H1 (cell line): Measurements from ENCODE around the gene TAL2. TPM values are rescaled to one million over a fixed set of nuclear protein-coding genes. Genes with fewer than 3 reads are reported as not detected.

Experiments used
- CTCF ChIA-PET: fragments of 300-600 bp; sonication (Branson Sonifier 250); formaldehyde crosslinking; loops from one replicate; lab custom pipeline; 2021; ENCODE audit not compliant: partially characterized antibody; lab: Charles Lee
- POLR2A ChIA-PET: fragments of 300-600 bp; sonication (Branson Sonifier 250); formaldehyde crosslinking; loops from one replicate; lab custom pipeline; 2021; ENCODE audit warnings: inconsistent platforms; ENCODE audit not compliant: partially characterized antibody; lab: Charles Lee
- DNase-seq, 2 experiments: peaks; one replicate each; pipeline versions ENCODE4 v3.0.0 to v3.0.0-alpha.2; 2010 to 2022; ENCODE audit warnings: low spot score in 2 of 2, low read depth in 1 of 2, mixed read lengths in 1 of 2
- FAIRE-seq: peaks from 2 replicates; lab custom pipeline; 2011; peaks lifted over from hg19 to GRCh38; lab: Jason Lieb, UNC
- H2AFZ ChIP-seq: 2 replicates; pipeline ENCODE4 v1.8.1; 2012; ENCODE audit warnings: low read length, inconsistent platforms
- H2AK5ac ChIP-seq: 2 replicates; pipeline ENCODE4 v1.6.1; 2013; ENCODE audit warnings: low read depth, low read length
- H2BK120ac ChIP-seq: replicated peaks from 2 replicates; pipeline ENCODE3; 2013; ENCODE audit warnings: low read depth, low read length, inconsistent platforms
- H2BK12ac ChIP-seq: 2 replicates; pipeline ENCODE4 v1.6.1; 2013; ENCODE audit warnings: low read depth, low read length
- H2BK15ac ChIP-seq: 2 replicates; pipeline ENCODE4 v1.6.1; 2013; ENCODE audit warnings: low read length
- H2BK20ac ChIP-seq: 2 replicates; pipeline ENCODE4 v1.6.1; 2013; ENCODE audit warnings: low read length
- H2BK5ac ChIP-seq: 2 replicates; pipeline ENCODE4 v1.6.1; 2013; ENCODE audit warnings: low read depth, low read length
- H3K14ac ChIP-seq: 2 replicates; pipeline ENCODE4 v1.6.1; 2013; ENCODE audit warnings: inconsistent platforms; ENCODE audit not compliant: insufficient read length
- H3K18ac ChIP-seq: 2 replicates; pipeline ENCODE4 v1.6.1; 2013; ENCODE audit warnings: low read length; ENCODE audit errors: extremely low read depth
- H3K23ac ChIP-seq: 2 replicates; pipeline ENCODE4 v1.6.1; 2013; ENCODE audit warnings: inconsistent platforms; ENCODE audit not compliant: insufficient read length
- H3K23me2 ChIP-seq: 2 replicates; pipeline ENCODE4 v1.6.1; 2013; ENCODE audit warnings: low read depth, low read length
- H3K27ac ChIP-seq: 2 replicates; pipeline ENCODE4 v1.6.1; 2011; ENCODE audit warnings: low read depth, low read length, inconsistent platforms
- H3K27me3 ChIP-seq, 4 experiments: replicated peaks in 1 of 4; 1 replicate in 1 of 4; 2 replicates in 3 of 4; pipeline versions ENCODE4 v1.6.1 to v1.8.1; 2011 to 2013; ENCODE audit warnings: low read length in 3 of 4, mild to moderate bottlenecking in 3 of 4, inconsistent platforms in 2 of 4, mixed read lengths in 2 of 4, moderate library complexity in 1 of 4; ENCODE audit not compliant: control insufficient read depth in 3 of 4, insufficient read depth in 3 of 4; ENCODE audit errors: extremely low read depth in 1 of 4
- H3K36me3 ChIP-seq, 4 experiments: 2 replicates each; pipeline versions ENCODE4 v1.6.1 to v1.8.1; 2011 to 2013; ENCODE audit warnings: mild to moderate bottlenecking in 4 of 4, low read length in 3 of 4, moderate library complexity in 2 of 4, control low read depth in 1 of 4, inconsistent platforms in 1 of 4; ENCODE audit not compliant: insufficient read depth in 4 of 4, control insufficient read depth in 2 of 4
- H3K4ac ChIP-seq: replicated peaks from 2 replicates; pipeline ENCODE3; 2013; ENCODE audit warnings: low read length, low read depth, mixed read lengths, inconsistent platforms; ENCODE audit not compliant: insufficient read length
- H3K4me1 ChIP-seq, 4 experiments: replicated peaks in 1 of 4; 1 replicate in 1 of 4; 2 replicates in 3 of 4; pipeline versions ENCODE4 v1.6.1 to v1.8.1; 2011 to 2013; ENCODE audit warnings: low read length in 3 of 4, inconsistent platforms in 2 of 4, mixed read lengths in 1 of 4; ENCODE audit not compliant: insufficient read depth in 4 of 4, control insufficient read depth in 3 of 4
- H3K4me2 ChIP-seq, 2 experiments: 2 replicates each; pipeline versions ENCODE4 v1.6.1 to v1.8.1; 2011 to 2013; ENCODE audit warnings: low read depth in 2 of 2, low read length in 2 of 2, control low read depth in 1 of 2, inconsistent platforms in 1 of 2, mild to moderate bottlenecking in 1 of 2; ENCODE audit not compliant: insufficient read depth in 1 of 2
- H3K4me3 ChIP-seq, 4 experiments: fragments of 200-600, 300-600 bp in 1 of 4; sonication (generic), shearing (Covaris generic), sonication (Bioruptor Twin) in 1 of 4; 2 replicates each; pipeline versions ENCODE4 v1.5.1 to v1.8.1; 2011 to 2016; ENCODE audit warnings: low read length in 4 of 4, low read depth in 3 of 4, control low read depth in 2 of 4, inconsistent platforms in 2 of 4, mild to moderate bottlenecking in 2 of 4, mixed read lengths in 1 of 4, moderate library complexity in 1 of 4; ENCODE audit not compliant: insufficient read depth in 2 of 4; ENCODE audit errors: extremely low read depth in 1 of 4
- H3K56ac ChIP-seq: replicated peaks from 2 replicates; pipeline ENCODE3; 2013; ENCODE audit warnings: low read depth, mild to moderate bottlenecking, mixed read lengths, low read length, inconsistent platforms; ENCODE audit not compliant: insufficient read length
- H3K79me1 ChIP-seq: 2 replicates; pipeline ENCODE4 v1.6.1; 2013; ENCODE audit warnings: low read depth, low read length, control low read depth
- H3K79me2 ChIP-seq, 2 experiments: 2 replicates each; pipeline versions ENCODE4 v1.6.1 to v1.8.1; 2012 to 2013; ENCODE audit warnings: low read length in 2 of 2, mild to moderate bottlenecking in 2 of 2, inconsistent platforms in 1 of 2; ENCODE audit not compliant: insufficient read depth in 2 of 2, control insufficient read depth in 1 of 2
- H3K9ac ChIP-seq, 4 experiments: replicated peaks in 1 of 4; 1 replicate in 1 of 4; 2 replicates in 3 of 4; pipeline versions ENCODE4 v1.6.1 to v1.8.1; 2011 to 2013; ENCODE audit warnings: low read depth in 3 of 4, low read length in 3 of 4, control low read depth in 2 of 4, mild to moderate bottlenecking in 2 of 4, moderate library complexity in 2 of 4, inconsistent platforms in 1 of 4; ENCODE audit errors: extremely low read depth in 1 of 4
- H3K9me3 ChIP-seq, 2 experiments: 2 replicates each; pipeline versions ENCODE4 v1.6.1 to v1.8.1; 2012 to 2013; ENCODE audit warnings: mild to moderate bottlenecking in 2 of 2, moderate library complexity in 2 of 2, control low read depth in 1 of 2, inconsistent platforms in 1 of 2, low read depth in 1 of 2, low read length in 1 of 2, mixed read lengths in 1 of 2; ENCODE audit not compliant: insufficient read depth in 2 of 2
- H4K20me1 ChIP-seq, 2 experiments: replicated peaks in 1 of 2; 2 replicates each; pipeline versions ENCODE3 to v1.8.1; 2011 to 2013; ENCODE audit warnings: inconsistent platforms in 2 of 2, low read length in 2 of 2, mild to moderate bottlenecking in 1 of 2; ENCODE audit not compliant: insufficient read depth in 2 of 2, control insufficient read depth in 1 of 2
- H4K5ac ChIP-seq: 2 replicates; pipeline ENCODE4 v1.6.1; 2013; ENCODE audit warnings: low read length, low read depth, mixed read lengths, inconsistent platforms; ENCODE audit not compliant: insufficient read length
- H4K8ac ChIP-seq: 2 replicates; pipeline ENCODE4 v1.8.0; 2013; ENCODE audit warnings: mild to moderate bottlenecking, moderate library complexity, low read length, inconsistent platforms; ENCODE audit not compliant: insufficient read depth; ENCODE audit errors: extremely low read depth
- H4K91ac ChIP-seq: replicated peaks from 2 replicates; pipeline ENCODE3; 2013; ENCODE audit warnings: low read length, mixed read lengths, inconsistent platforms; ENCODE audit not compliant: insufficient read length
- CBX5 ChIP-seq: fragments of 300-800, 300-1000 bp; sonication (generic); IDR thresholded peaks from 2 replicates; pipeline ENCODE4 v1.7.1; 2016; ENCODE audit warnings: antibody characterized with exemption, low read length, low read depth
- CBX8 ChIP-seq: fragments of 300-800, 300-1000 bp; sonication (generic); IDR thresholded peaks from 2 replicates; pipeline ENCODE4 v1.7.1; 2016; ENCODE audit warnings: low read depth, low read length, borderline replicate concordance
- CHD2 ChIP-seq: IDR thresholded peaks from 2 replicates; pipeline ENCODE4 v1.6.1; 2012; ENCODE audit warnings: low read length, improper control_type of control experiment
- CREB1 ChIP-seq: IDR thresholded peaks from 2 replicates; pipeline ENCODE4 v1.6.1; 2012; ENCODE audit warnings: inconsistent platforms
- EP300 ChIP-seq, 2 experiments: IDR thresholded peaks; 1 replicate in 1 of 2; 2 replicates in 1 of 2; pipeline ENCODE4 v1.6.1; 2011 to 2012; ENCODE audit warnings: low read depth in 2 of 2, low read length in 2 of 2, mild to moderate bottlenecking in 2 of 2, borderline replicate concordance in 1 of 2, inconsistent platforms in 1 of 2, moderate library complexity in 1 of 2
- GABPA ChIP-seq: IDR thresholded peaks from 2 replicates; pipeline ENCODE4 v1.6.1; 2011; ENCODE audit warnings: mild to moderate bottlenecking, low read length, moderate library complexity, borderline replicate concordance; ENCODE audit not compliant: insufficient read depth
- GTF2F1 ChIP-seq: IDR thresholded peaks from 2 replicates; pipeline ENCODE4 v1.6.1; 2012; ENCODE audit warnings: low read depth, low read length, improper control_type of control experiment, borderline replicate concordance
- HDAC2 ChIP-seq, 2 experiments: fragments of 300-600 bp in 1 of 2; sonication (generic) in 1 of 2; IDR thresholded peaks; 2 replicates each; pipeline ENCODE4 v1.6.1; 2011 to 2012; ENCODE audit warnings: low read depth in 2 of 2, low read length in 2 of 2, mild to moderate bottlenecking in 2 of 2, moderate library complexity in 2 of 2, borderline replicate concordance in 1 of 2, inconsistent platforms in 1 of 2
- JUN ChIP-seq: IDR thresholded peaks from 2 replicates; pipeline ENCODE4 v1.6.1; 2011; ENCODE audit warnings: low read depth, mild to moderate bottlenecking, improper control_type of control experiment, low read length
- SAP30 ChIP-seq: fragments of 300-600 bp; sonication (generic); IDR thresholded peaks from 2 replicates; pipeline ENCODE4 v1.7.1; 2012; ENCODE audit warnings: low read length, moderate library complexity, mild to moderate bottlenecking, inconsistent platforms; ENCODE audit not compliant: insufficient read depth, insufficient replicate concordance
- TBP ChIP-seq: IDR thresholded peaks from 2 replicates; pipeline ENCODE4 v1.6.1; 2011; ENCODE audit warnings: low read depth, low read length, improper control_type of control experiment
- WGBS, 2 experiments: shearing (Covaris generic) in 1 of 2; methylation state at CpG; one replicate each; pipeline versions ENCODE4 v1.1.6 to v1.1.7; 2013 to 2015; ENCODE audit warnings: low lambda C conversion rate in 2 of 2, mixed read lengths in 2 of 2, inconsistent platforms in 1 of 2, low coverage in 1 of 2, missing lambda C conversion rate in 1 of 2; ENCODE audit not compliant: insufficient replicate concordance in 2 of 2, insufficient coverage in 1 of 2, insufficient read length in 1 of 2; ENCODE audit errors: extremely low coverage in 1 of 2, missing lambda C conversion rate in 1 of 2; 5-methylcytosine and 5-hydroxymethylcytosine counted together
- polyA plus RNA-seq, 7 experiments: library from polyadenylated mRNA; depleted of rRNA in 3 of 7; stranded (reverse) in 5 of 7; unstranded in 2 of 7; fragments of >200 nt in 5 of 7; fragments of 200-250 nt in 2 of 7; gene quantifications; 1 replicate in 5 of 7; 2 replicates in 1 of 7; 4 replicates in 1 of 7; pipeline versions ENCODE4 v1.2.1 to v1.2.3, GENCODE V29; 2011 to 2013; ENCODE audit warnings: missing spikeins in 2 of 7, mixed read lengths in 2 of 7
- total RNA-seq: library from RNA; stranded (reverse); fragmentation: NEBNext Ultra II Directional; extraction: Animal tissue kit (Norgen Biotek cat#: 25700); gene quantifications from 2 replicates; pipeline ENCODE4 v1.2.1, GENCODE V29; 2021

The TAL2 gene
- total and polyA plus RNA-seq, 2 of the 8 experiments (the other 6 are each of a cell fraction or from before 2014, with no cell fraction given), result 0.65 to 0.82 TPM

- Histone ChIP-seq H3K4ac (no peak within 1 kb of the TSS), H3K79me1 (no peaks in the 10 kb centered on the region), H3K27me3 (peaks cover 4 to 31% (median 19%) of the 10 kb centered on the region in 4 experiments; a peak in 6 of 7 replicates), H3K4me1 (peaks cover 2 to 5% (median 3%) of the 10 kb centered on the region in 4 experiments; a peak in 5 of 7 replicates), H2AK5ac (no peak within 1 kb of the TSS), H2BK5ac (no peak within 1 kb of the TSS), H3K79me2 (0 out of 4 replicates have a peak, but pooled peaks cover 0 to 7% of the 10 kb centered on the region in 2 experiments), H2BK12ac (peak within 1 kb of the TSS; percentile 55; the same call in 1 of the 2 replicates), H2BK15ac (no peak within 1 kb of the TSS), H4K20me1 (peaks cover 0 to 5% of the 10 kb centered on the region in 2 experiments), H3K23me2 (peaks cover 9% of the 10 kb centered on the region), H4K91ac (no peak within 1 kb of the TSS), H4K5ac (no peak within 1 kb of the TSS), H3K9ac (peak within 1 kb of the TSS; percentile 26 to 87 (median 49); a peak in 5 of 7 replicates), H3K36me3 (no peaks in the 10 kb centered on the region), H2BK20ac (no peak within 1 kb of the TSS), H3K23ac (no peak within 1 kb of the TSS), H3K56ac (peak within 1 kb of the TSS; percentile 37), H3K4me3 (peak within 1 kb of the TSS; percentile 71 to 85 (median 76)), H3K14ac (no peak within 1 kb of the TSS), H3K27ac (no peak within 1 kb of the TSS), H2AFZ (peak within 1 kb of the TSS; percentile 93), H3K4me2 (peak within 1 kb of the TSS; percentile 88 to 90), H3K9me3 (no peaks in the 10 kb centered on the region), H4K8ac (peak within 1 kb of the TSS; percentile 88), H3K18ac (no peak within 1 kb of the TSS), H2BK120ac (no peak within 1 kb of the TSS)
- FAIRE-seq (no peak), DNase-seq (peak; percentile 38 to 87)
- 2% methylated on average over 36 of the region's 65 CpGs; no CpG with 5 or more reads in 1 of the 2 experiments for WGBS, 2 experiments
- ChIA-PET CTCF (interaction anchor here (0.6 to 1.0 kb wide), 3 partner anchors 37 to 57 kb away, joined by 3 read pairs; no protein-coding TSS in a partner anchor), POLR2A (interaction anchor here (1.1 to 1.4 kb wide), 2 partner anchors 13 to 38 kb away, joined by 3 to 5 read pairs; no protein-coding TSS in a partner anchor)
- TF ChIP-seq JUN, result 0 out of 2 replicates have a peak, but pooled peaks have one; percentile 5
- no peak for TF ChIP-seq CBX8
- TF ChIP-seq CREB1, result no peak
- TF ChIP-seq CHD2, result no peak
- no peak for TF ChIP-seq GTF2F1
- TF ChIP-seq EP300 (IDR thresholded peaks at IDR 0.05; ENCODE audit: borderline replicate concordance in 1 of 2, low read depth in 2 of 2, low read length in 2 of 2), result no peak
- TF ChIP-seq HDAC2 (IDR thresholded peaks at IDR 0.05; ENCODE audit: borderline replicate concordance in 1 of 2, low read depth in 2 of 2, low read length in 2 of 2), result no peak
- peak; percentile 53; the same call in 1 of the 2 replicates for TF ChIP-seq TBP
- peak; percentile 35 for TF ChIP-seq SAP30
- no peak for TF ChIP-seq CBX5
- TF ChIP-seq GABPA, result no peak
Observed at GRCh38 chr9:105694190-105694847, 32.1 kb downstream of the TAL2 start, which contains the start of gene TMEM38B. TSS of gene TMEM38B (plus strand) at chr9:105694541. CDS start at chr9:105694661, 120 bp downstream.
